ENCODE measurements around the gene MIPOL1.

Gene MIPOL1

DNA sequence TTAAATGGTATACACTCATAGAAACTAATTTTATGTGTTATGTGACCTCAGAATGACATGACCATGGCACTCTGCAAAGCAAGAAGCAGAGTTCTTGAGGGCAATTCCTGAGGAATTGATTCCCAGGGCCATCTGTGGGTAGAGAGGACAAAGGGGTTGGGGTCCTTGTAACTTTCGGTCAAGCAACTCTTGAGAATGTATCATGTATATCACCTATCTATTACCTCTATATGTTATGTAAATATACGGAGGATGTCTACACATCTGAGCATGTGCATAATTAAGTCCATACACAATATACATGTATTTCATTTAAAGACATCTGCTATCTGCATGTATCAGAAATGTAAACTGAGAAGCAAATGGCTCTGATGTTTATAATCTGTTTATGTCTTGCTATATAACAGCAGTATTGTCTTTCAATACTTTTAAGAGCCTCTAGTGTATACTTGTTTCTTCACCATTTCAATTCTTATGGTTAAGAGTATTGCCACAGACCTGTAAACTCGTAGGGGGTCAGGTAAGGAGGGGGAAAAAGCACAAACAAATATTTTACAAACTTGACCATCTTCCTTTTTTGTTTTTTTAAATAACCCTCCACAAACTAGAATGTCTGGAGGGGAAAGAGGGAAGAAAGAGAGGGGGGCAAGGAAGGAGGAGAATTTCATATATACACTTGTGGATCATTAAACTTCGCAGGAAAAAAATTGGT is 392.8 kb downstream of the MIPOL1 start:
- no peak for DNase-seq

DNA sequence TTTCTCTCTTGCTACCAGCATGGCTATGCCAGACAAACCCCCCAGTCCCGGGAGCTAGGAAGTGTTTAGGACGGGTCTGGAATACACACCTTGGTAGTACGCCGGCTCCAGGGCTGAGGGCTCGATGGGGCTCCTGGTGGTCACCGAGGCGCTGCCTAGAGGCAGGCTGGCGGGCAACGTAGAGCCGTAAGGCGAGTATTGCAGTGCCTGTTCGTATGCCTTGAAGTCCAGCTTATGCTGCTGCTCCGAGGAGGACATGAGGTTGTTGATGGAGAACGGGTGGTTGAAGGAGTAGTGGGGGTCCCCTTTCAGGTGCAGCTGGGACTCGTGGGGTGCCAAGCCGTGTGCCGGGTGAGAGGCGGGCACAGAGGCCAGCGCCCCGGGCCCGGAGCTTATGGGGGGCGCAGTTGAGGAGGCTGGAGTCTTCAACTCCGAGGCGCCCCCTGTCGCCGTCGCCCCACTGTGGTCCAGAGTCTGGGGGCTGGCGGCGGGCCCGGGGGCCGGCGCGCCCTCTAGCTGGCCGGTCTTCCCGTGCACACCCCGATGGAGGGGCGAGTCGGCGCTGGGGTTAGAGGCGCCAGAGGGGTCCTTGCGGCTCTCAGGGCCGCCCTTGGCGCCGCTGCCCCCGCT is 393.7 kb downstream of the MIPOL1 start:
- DNase-seq: no peak

DNA sequence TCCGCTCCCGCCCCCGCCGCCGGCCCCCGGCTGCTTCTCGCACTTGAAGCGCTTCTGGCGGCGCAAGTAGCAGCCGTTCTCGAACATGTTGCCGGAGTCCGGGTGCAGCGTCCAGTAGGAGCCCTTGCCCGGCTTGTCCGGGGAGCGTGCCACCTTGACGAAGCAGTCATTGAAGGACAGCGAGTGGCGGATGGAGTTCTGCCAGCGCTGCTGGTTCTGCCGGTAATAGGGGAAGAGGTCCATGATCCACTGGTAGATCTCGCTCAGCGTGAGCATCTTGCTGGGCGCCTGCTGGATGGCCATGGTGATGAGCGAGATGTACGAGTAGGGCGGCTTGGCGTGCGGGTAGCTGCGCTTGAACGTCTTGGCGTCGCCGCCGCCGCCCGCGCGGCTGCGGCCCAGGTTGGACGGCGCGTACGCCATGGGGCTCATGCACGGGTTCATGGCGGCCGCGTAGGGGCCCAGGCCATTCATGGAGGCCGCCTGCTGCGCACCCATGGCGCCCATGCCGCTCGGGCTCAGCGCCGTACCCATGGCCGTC is 394.3 kb downstream of the MIPOL1 start:
- no peak for DNase-seq

DNA sequence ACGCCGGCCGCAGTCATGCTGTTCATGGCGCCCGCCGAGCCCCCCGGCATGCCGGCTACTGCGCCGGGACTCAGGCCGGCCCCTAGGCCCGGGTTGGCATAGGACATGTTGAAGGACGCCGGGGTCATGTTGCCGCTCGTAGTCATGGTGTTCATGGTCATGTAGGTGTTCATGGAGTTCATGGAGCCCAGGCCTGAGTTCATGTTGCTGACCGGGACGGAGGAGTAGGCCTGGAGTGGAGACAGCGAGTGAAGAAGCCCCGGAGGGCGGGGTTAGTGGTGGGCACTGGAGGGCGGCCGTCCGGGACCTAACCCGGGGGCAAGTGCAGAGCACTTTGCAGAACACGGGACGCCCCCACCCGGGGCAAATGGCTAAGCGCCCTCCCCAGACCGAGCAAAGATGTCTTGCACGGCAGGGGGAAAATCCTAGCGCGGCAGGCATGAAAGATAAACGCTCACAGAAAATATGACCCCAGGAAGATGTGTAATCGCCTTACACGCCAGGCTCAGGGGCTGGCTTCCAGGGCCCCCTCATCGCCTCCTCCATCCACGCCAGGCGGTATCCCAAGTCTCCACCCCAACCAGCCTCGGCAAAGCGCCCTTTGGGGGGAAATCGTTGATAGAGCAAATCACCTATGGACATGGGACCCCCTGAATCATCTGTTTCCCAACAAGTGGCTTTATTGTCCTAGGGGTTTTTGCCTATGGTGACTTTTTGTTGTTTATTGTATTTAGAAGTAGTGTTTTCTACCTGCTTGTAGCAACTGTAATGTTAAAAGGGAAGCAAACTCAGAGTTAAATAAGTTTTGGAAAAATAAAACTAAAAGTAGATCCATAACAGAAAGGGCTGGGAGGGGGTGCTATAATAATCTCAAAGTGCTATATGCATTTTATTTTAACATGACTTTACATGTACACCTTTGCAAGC is 395.0 kb downstream of the MIPOL1 start:
- DNase-seq: no peak

DNA sequence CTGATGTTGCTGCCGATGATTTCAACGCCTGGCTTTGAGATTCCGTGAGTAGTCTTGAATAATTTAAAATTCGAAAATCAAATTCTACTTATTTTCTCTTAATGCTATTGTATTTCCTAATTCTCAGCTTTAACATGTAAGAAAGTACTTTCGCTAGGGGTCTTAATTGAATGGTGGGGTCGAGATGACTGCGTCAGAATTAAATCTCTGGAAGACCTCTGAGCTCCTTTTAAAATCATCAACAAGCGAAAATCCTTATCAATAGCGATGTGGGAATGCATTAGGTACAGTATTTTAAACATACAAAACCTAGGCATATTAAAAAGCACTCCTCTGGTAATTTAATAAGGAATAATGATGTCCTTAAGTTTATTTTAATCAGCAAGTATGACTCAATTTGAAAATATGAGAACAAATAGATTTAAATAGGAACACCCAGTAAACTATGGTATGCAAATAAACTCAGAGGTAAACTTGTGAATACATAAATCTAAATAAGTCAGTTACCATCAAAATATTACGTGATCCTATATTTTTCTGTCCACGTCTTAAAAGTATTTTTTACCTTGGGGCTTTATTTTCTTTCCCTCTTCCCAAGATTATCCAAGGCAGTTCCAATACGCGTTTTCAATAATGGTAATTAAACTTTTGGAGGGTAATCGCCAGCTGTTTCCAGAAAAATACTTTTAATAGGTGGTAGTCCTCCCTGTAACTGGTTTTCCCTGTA is 395.9 kb downstream of the MIPOL1 start:
- no peak for DNase-seq

DNA sequence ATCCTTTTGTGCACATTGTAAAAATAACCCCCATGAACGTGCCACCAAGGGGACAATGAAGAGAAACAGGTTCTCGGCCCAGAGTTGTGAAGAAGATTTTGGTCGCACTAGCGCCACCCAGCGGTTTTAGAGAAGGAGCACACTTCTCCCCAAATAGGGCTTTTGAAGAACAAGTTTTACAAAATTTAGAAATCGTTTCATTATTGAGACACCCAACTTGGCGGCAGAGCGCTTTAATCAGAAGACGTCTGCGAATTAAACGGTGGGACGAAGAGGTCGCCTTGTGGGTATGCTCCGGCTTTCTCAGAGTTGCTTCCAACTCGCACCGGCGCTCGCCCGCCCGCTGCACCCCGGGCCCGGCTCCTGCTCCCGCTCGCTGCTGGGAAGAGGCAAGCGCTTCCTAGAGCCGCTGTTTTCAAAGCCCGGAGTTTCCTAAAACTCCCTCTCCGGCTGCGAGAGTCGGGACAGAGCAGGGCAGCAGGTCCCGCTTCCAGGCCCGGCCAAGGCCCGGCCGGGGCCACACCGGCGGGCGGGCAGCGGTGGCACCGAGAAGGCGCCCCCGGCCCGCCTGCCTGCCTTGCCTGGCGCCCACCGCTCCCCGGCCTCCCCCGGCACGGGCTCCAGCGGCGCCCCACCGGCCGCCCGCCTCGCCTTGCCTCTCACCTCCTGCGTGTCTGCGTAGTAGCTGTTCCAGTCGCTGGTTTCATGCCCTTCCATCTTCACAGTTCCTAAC is 396.7 kb downstream of the MIPOL1 start:
- peak; percentile 62 for DNase-seq

DNA sequence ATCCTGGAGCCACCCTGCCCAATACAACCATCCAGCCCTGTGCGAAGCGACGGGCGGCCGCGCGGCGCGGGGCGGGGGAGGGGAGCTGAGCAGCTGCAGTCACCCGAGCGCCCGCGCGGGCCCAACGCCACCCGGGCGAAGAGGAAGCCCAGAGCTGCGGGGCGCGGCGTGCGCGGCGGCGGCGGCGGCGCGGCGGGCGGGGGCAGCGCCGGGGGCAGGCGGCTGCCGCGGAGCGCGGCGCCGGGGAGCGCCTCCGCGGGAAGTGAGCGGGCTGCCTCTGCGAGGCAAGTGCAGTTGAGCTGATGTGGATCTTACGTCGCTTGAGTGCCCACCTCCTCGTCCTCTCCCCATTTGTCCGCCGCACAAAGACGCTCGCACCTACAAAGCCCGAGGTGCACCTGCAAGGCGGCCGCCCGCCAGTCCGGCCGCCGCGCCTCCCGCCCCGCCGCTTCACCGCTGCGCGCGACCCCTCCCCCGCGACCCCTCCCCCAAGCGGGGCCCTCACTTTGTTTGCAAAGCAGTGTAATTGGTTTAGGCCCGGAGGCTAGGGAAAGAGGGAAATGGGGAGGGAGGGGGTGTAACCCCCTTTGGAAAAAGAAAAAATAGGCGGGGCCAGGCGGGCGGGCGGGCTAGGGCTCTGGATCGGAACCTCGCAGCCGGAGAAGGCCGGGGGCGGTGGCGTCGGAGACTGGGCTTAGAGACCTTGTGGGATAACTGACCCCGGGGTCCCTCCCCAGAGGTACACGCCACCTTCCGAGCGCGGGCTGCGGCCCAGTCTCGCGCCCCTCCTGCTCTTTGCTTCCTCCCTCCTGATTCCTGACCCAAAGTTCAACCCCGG is 397.5 kb downstream of the MIPOL1 start, which contains the start of the genes FOXA1 and TTC6:
TSS of gene FOXA1 (minus strand) at position 279 of the 838 bp plus-strand sequence. CDS start at position 2, 277 bp downstream.
TSS of gene TTC6 (plus strand) at position 659 of the 838 bp plus-strand sequence. CDS start 26,436 bp downstream, outside the sequence.
- no peak for DNase-seq

- DNase-seq: peak; percentile 86
These were observed 398.3 kb downstream of the MIPOL1 start for GRCh38 chr14:37595809-37596621.

DNA sequence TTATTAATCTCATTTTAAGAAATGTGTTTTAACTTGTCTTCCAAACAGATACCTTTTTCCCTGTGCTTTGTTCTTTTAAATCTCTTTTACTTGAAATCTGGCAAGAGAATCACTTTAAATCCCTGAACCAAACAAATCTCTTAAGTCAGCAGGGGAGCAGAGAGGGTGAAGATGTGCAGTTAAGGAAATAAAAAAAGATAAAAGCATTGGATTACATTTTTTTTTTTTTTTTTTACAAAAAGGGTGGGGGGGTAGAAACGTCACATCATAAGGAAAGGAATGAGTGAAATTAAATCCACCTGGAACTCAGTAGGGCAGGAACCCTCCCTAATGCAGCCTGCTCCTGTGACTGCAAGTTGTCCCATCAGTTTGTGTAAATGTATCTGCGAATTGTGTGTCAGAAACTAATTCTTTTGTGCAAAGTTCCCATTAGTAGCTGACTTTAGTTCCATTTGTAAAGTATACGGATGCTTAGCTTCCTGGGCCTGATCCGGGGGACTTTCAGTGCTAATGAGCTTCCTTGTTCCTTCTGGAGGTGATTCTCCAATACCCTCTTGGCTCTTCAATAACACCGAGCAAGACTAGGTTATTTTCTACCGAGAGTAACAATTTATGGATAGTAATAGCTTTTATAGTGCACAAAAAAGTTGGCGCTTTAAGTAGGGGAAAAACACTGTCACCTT is 399.2 kb downstream of the MIPOL1 start:
- DNase-seq: no peak

DNA sequence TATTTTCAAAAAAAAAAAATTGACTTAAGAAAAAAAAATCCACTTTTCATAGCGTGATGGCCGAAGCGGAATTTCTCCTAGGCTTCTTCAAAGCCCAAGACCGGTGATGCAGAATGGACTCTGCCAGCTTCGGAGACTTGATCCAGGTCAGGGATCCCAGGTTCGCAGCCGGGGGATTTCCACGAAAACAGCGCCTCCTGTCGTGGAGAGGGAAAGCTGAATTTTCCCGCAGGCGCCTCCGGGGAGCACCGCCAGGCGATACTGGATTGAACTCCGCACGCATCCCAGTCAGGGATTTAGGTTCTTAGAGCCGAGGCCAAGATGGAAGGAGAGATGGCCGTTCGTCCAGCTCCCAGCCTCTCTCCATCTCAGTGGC is 399.8 kb downstream of the MIPOL1 start:
- no peak for DNase-seq

DNA sequence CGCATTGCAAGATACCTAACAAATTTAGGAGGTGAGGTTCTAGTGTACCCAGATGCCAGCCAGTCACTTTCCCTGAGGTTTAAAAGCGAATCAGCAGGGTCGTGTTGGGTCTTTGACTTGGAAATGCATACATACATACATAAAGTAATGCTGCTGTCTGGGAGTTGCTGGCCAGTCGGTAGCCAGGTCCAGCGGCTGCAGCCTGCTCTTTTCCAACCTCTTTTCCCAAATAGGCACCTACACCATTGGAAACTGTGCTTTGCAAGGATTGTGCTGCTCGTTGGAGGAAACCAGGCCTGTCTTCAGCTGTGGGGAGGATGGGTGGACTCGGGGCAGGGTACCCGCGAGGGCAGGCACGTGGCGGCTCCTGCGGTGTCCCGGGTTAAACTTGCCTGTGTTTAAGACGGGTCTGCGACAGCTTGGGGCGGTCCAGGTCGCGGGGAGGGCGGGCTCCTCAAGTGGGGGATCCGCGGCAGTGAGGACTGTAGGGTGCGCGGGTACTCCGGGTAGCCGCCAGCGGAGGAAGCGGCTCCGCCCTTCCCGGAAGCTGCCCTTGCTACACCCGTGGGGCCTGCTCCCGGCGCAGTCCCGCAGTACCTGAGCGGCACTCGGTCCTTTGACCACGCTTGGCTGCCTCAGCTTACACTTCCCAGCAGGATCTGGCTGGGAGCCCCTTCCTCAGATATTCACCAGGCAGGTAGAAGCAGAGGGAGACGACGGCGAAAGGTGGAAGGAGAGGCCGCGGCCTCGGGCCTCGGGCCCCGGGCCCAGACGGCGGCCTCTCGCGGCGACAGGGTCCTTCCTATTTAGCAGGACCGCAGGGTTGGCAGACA is 400.4 kb downstream of the MIPOL1 start:
- no peak for DNase-seq

DNA sequence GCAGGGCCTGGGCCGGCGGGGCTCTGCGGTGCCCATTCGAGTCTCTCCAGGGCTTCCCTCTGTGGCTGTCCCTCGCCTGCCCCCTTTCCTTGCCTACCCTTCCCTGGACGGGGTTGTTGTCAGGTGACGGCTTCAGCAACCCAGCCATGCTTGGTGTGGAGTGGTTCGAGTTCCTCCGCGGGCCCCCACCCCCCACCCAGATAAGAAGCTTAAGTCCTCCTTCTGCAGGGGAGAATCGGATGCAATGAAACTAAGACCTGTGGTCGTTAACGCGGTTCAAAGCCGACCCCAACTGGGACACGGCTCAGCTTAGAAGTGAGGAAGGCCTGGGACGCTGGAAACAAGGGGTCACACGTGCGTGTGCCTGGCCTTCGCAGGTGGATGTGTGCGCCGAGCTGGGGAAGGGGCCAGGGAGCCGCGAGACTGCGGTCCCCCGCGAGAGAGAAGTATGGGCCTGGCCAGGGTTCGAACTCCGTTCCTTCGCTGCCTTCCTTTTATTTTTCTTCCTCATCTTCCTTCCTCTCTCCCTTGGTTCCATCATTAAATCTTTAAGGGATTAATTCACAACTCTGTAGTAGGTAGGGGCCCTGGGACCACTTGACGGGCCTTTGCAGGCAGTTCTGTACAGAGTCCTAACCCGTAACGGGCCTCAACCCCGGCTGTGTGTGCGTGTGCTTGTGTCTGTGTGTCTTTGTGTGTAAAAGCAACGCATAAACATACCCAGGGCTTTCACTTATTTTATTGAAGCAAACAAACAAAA is 401.2 kb downstream of the MIPOL1 start:
- DNase-seq: no peak

- no peak for DNase-seq
These were observed 402.0 kb downstream of the MIPOL1 start for GRCh38 chr14:37599507-37600368.

DNA sequence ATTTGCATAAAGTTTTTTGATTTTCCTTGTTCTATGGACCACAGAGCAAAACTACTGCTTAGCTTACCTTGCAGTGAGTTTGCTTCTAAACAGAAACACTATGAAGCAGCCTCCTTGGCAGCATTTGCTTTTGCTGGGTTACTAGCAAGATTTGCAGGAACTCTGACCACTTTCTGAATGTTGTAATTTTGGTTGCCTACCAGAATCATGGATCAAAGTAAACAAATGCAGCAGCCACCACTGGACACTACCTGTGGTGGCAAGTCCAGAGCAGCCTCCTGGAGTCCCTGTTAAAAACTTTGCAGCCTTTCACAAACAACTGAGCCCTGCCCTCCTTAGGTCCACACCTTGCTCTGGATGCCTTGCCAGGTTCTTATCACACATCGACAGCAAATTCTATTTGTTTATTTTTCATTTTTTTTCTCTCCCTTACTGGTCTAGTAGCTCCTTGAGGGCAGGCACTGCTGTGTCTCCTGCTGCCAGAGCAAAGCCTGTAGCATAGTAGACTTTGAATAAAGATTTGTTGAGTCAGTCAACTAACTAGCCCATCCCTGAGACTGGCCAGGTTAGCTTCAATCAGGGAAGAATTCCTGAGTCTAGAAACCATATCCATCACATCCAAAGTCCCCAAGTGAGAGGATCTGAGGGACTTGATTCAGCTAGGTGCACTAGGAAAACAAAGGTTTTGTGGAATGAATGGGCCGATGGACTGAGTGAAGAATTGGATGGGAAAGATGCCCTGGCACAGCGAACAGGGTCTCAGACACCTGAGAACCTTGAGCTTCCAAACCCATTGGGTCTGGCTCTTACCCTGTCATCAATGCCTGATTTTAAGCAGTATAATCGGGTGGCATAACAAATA is 403.4 kb downstream of the MIPOL1 start:
- no peak for DNase-seq

GRCh38 chr14:37601865-37602264 is 404.1 kb downstream of the MIPOL1 start:
- no peak for DNase-seq
